ENCODE results near the gene ZCCHC8.

DNA sequence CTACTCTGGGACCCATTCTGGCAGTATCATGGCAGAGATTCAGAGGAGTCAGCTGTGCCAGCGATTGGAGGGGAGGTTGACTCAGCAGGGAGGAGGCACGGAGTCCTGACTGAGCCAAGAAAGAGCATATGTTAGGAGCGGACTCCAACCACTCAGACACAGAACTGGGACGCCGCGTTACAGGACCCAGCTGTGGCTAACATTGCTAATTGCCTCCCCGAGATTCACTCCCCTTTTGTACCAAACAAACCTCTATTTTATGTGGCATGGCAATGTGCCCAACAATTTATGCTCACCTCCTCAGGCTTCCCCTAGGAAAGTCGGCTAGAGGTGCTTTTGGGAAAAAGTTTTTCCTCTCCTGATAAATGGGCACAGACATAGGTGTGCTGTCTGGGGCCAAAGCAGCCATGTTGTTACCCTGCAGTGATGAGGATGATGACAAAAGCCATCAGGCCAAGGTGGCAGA, 63.0 kb downstream of the ZCCHC8 start:
- TF ChIP-seq, protein P1, sequence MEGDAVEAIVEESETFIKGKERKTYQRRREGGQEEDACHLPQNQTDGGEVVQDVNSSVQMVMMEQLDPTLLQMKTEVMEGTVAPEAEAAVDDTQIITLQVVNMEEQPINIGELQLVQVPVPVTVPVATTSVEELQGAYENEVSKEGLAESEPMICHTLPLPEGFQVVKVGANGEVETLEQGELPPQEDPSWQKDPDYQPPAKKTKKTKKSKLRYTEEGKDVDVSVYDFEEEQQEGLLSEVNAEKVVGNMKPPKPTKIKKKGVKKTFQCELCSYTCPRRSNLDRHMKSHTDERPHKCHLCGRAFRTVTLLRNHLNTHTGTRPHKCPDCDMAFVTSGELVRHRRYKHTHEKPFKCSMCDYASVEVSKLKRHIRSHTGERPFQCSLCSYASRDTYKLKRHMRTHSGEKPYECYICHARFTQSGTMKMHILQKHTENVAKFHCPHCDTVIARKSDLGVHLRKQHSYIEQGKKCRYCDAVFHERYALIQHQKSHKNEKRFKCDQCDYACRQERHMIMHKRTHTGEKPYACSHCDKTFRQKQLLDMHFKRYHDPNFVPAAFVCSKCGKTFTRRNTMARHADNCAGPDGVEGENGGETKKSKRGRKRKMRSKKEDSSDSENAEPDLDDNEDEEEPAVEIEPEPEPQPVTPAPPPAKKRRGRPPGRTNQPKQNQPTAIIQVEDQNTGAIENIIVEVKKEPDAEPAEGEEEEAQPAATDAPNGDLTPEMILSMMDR (IDR thresholded peaks at IDR 0.05): no peak
- no peak for TF ChIP-seq POLR2A (IDR thresholded peaks at IDR 0.05)

Data from esophagus squamous epithelium (tissue), 4 donors.